Forelimb muscle (tissue), 1 donor: Measurements from ENCODE around the gene PTPN9. TPM values are rescaled to one million over a fixed set of nuclear protein-coding genes. Genes with fewer than 3 reads are reported as not detected.

ENCODE experiments used
- DNase-seq: peaks from one replicate; pipeline ENCODE4 v3.0.0-alpha.2; 2013; ENCODE audit warnings: low read depth
- polyA plus RNA-seq: library from polyadenylated mRNA; unstranded; fragments of 120-200 nt; gene quantifications from one replicate; pipeline ENCODE4 v1.2.1, GENCODE V29; 2013; ENCODE audit not compliant: insufficient read length

Gene PTPN9
- polyA plus RNA-seq, 1 donor: 17.4 TPM

GRCh38 chr15:75422554-75422953 is 156.6 kb downstream of the PTPN9 start:
- no peak for DNase-seq

GRCh38 chr15:75420698-75421097 is 158.4 kb downstream of the PTPN9 start:
- DNase-seq: no peak

GRCh38 chr15:75416584-75416983 is 162.5 kb downstream of the PTPN9 start:
- no peak for DNase-seq

Other genes with a start within 250 kb of the PTPN9 start
- 40.8 TPM for gene COMMD4, start 243.3 kb downstream of the PTPN9 start, polyA plus RNA-seq
- gene NEIL1, start 232.3 kb downstream of the PTPN9 start, polyA plus RNA-seq: 8.2 TPM
- gene MAN2C1, start 210.7 kb downstream of the PTPN9 start, polyA plus RNA-seq: 105 TPM
- gene SIN3A, start 127.6 kb downstream of the PTPN9 start, polyA plus RNA-seq: 28.2 TPM
- 17.6 TPM for gene SNUPN, start 46.4 kb upstream of the PTPN9 start, polyA plus RNA-seq
- 30.2 TPM for gene IMP3, start 60.9 kb upstream of the PTPN9 start, polyA plus RNA-seq
- 12.6 TPM for gene SNX33, start 68.6 kb upstream of the PTPN9 start, polyA plus RNA-seq
- gene CSPG4, start 133.5 kb upstream of the PTPN9 start, polyA plus RNA-seq: 108 TPM